Measurements from ENCODE around the gene SYT9. TPM values are rescaled to one million over a fixed set of nuclear protein-coding genes. Genes with fewer than 3 reads are reported as not detected.

Gene SYT9
- total and polyA plus RNA-seq, 4 donors, result 0.05 to 5.4 (median 2.6) TPM

DNA sequence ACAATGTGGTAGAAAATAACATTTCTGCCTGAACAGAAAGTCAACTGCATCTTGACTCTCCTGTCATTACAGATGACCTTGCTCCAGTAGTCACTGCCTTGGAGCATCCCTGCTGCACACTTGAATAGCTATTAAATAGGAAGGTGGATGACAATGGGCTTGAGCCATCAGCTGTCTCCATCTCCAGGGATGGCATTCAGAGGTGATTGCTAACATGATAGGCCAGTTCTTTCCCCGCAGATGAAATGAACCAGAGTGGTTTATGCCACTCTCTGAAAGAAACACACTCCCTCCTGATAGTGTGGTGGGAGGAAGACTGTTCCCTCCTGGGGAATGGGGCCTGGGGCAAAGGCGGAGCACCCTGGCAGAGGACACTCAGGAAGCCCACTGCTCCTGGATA lies 176.5 kb downstream of the SYT9 start:
- Histone ChIP-seq H3K4me3 (ENCODE audit: low read depth in 1 of 3, low read length in 3 of 3) (no peak overlapping the region), H3K27ac (ENCODE audit: low read depth in 1 of 2, low read length in 2 of 2) (no peak overlapping the region), H3K9ac (ENCODE audit: low read depth in 1 of 2, low read length in 2 of 2) (no peak overlapping the region), H3K36me3 (ENCODE audit: control insufficient read depth in 4 of 4, insufficient read depth in 3 of 4, low read depth in 1 of 4, low read length in 3 of 4) (peaks cover 0 to 3% (median 0%) of the 10 kb centered on the region in 4 donors), H3K9me3 (ENCODE audit: control insufficient read depth in 4 of 4, low read length in 3 of 4) (no peaks in the 10 kb centered on the region), H3K4me1 (ENCODE audit: control insufficient read depth in 4 of 4, insufficient read depth in 4 of 4, low read length in 3 of 4) (no peaks in the 10 kb centered on the region), H3K27me3 (ENCODE audit: control insufficient read depth in 4 of 4, insufficient read depth in 4 of 4, low read length in 3 of 4) (no peaks in the 10 kb centered on the region)
- WGBS, result 95% methylated on average over 2 of the region's 2 CpGs
- TF ChIP-seq HNF4A (conservative IDR thresholded peaks at IDR 0.05) (no peak), YY1 (IDR thresholded peaks at IDR 0.05) (no peak), GABPA (IDR thresholded peaks at IDR 0.05 in 1 of 2, conservative IDR thresholded peaks at IDR 0.05 in 1 of 2) (no peak), FOXA1 (IDR thresholded peaks at IDR 0.05) (no peak), SP1 (IDR thresholded peaks at IDR 0.05) (no peak)
- no peak for DNase-seq (ENCODE audit: low spot score)

DNA sequence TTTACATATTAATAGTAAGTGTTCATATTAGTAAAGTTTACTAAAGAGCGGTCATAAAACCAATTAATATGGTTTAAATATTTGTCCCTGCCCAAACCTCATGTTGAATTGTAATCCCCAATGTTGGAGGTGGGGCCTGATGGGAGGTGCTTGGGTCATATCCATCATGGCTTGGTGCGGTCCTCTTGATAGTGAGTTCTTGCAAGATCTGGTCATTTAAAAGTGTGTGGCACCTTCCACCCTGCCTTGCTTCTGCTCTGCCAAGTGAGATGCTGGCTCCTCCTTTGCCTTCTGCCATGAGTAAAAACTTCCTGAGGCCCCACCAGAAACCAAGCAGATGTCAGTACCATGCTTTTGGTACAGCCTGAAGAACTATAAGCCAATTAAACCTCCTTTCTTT lies 178.8 kb downstream of the SYT9 start:
- Histone ChIP-seq H3K27ac (ENCODE audit: low read depth in 1 of 2, low read length in 2 of 2) (no peak overlapping the region), H3K4me3 (ENCODE audit: low read depth in 1 of 3, low read length in 3 of 3) (no peak overlapping the region), H3K9me3 (ENCODE audit: control insufficient read depth in 4 of 4, low read length in 3 of 4) (no peaks in the 10 kb centered on the region), H3K9ac (ENCODE audit: low read depth in 1 of 2, low read length in 2 of 2) (no peak overlapping the region), H3K4me1 (ENCODE audit: control insufficient read depth in 4 of 4, insufficient read depth in 4 of 4, low read length in 3 of 4) (no peaks in the 10 kb centered on the region), H3K36me3 (ENCODE audit: control insufficient read depth in 4 of 4, insufficient read depth in 3 of 4, low read depth in 1 of 4, low read length in 3 of 4) (peaks cover 0 to 3% (median 0%) of the 10 kb centered on the region in 4 donors), H3K27me3 (ENCODE audit: control insufficient read depth in 4 of 4, insufficient read depth in 4 of 4, low read length in 3 of 4) (no peaks in the 10 kb centered on the region)
- 96% methylated on average over 2 of the region's 2 CpGs for WGBS
- TF ChIP-seq EGR1 (IDR thresholded peaks at IDR 0.05; ENCODE audit: low read depth in 2 of 2) (no peak), RAD21 (IDR thresholded peaks at IDR 0.05) (no peak), RXRA (IDR thresholded peaks at IDR 0.05) (no peak), JUND (IDR thresholded peaks at IDR 0.05) (no peak), HNF4G (IDR thresholded peaks at IDR 0.05) (no peak), HNF4A (conservative IDR thresholded peaks at IDR 0.05) (no peak), SP1 (IDR thresholded peaks at IDR 0.05) (no peak), YY1 (IDR thresholded peaks at IDR 0.05) (no peak), NR2F2 (IDR thresholded peaks at IDR 0.05) (no peak), GABPA (IDR thresholded peaks at IDR 0.05 in 1 of 2, conservative IDR thresholded peaks at IDR 0.05 in 1 of 2) (no peak), FOXA1 (IDR thresholded peaks at IDR 0.05) (no peak), FOXA2 (IDR thresholded peaks at IDR 0.05) (no peak), TAF1 (conservative IDR thresholded peaks at IDR 0.05) (no peak)
- TF ChIP-seq, protein P1, sequence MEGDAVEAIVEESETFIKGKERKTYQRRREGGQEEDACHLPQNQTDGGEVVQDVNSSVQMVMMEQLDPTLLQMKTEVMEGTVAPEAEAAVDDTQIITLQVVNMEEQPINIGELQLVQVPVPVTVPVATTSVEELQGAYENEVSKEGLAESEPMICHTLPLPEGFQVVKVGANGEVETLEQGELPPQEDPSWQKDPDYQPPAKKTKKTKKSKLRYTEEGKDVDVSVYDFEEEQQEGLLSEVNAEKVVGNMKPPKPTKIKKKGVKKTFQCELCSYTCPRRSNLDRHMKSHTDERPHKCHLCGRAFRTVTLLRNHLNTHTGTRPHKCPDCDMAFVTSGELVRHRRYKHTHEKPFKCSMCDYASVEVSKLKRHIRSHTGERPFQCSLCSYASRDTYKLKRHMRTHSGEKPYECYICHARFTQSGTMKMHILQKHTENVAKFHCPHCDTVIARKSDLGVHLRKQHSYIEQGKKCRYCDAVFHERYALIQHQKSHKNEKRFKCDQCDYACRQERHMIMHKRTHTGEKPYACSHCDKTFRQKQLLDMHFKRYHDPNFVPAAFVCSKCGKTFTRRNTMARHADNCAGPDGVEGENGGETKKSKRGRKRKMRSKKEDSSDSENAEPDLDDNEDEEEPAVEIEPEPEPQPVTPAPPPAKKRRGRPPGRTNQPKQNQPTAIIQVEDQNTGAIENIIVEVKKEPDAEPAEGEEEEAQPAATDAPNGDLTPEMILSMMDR (IDR thresholded peaks at IDR 0.05; ENCODE audit: low read depth, low read length, missing input control), result no peak
- TF ChIP-seq, protein P2, sequence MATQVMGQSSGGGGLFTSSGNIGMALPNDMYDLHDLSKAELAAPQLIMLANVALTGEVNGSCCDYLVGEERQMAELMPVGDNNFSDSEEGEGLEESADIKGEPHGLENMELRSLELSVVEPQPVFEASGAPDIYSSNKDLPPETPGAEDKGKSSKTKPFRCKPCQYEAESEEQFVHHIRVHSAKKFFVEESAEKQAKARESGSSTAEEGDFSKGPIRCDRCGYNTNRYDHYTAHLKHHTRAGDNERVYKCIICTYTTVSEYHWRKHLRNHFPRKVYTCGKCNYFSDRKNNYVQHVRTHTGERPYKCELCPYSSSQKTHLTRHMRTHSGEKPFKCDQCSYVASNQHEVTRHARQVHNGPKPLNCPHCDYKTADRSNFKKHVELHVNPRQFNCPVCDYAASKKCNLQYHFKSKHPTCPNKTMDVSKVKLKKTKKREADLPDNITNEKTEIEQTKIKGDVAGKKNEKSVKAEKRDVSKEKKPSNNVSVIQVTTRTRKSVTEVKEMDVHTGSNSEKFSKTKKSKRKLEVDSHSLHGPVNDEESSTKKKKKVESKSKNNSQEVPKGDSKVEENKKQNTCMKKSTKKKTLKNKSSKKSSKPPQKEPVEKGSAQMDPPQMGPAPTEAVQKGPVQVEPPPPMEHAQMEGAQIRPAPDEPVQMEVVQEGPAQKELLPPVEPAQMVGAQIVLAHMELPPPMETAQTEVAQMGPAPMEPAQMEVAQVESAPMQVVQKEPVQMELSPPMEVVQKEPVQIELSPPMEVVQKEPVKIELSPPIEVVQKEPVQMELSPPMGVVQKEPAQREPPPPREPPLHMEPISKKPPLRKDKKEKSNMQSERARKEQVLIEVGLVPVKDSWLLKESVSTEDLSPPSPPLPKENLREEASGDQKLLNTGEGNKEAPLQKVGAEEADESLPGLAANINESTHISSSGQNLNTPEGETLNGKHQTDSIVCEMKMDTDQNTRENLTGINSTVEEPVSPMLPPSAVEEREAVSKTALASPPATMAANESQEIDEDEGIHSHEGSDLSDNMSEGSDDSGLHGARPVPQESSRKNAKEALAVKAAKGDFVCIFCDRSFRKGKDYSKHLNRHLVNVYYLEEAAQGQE (IDR thresholded peaks at IDR 0.05), result no peak
- TF ChIP-seq, protein P3, sequence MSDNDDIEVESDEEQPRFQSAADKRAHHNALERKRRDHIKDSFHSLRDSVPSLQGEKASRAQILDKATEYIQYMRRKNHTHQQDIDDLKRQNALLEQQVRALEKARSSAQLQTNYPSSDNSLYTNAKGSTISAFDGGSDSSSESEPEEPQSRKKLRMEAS (IDR thresholded peaks at IDR 0.05), result no peak
- TF ChIP-seq, protein P4, sequence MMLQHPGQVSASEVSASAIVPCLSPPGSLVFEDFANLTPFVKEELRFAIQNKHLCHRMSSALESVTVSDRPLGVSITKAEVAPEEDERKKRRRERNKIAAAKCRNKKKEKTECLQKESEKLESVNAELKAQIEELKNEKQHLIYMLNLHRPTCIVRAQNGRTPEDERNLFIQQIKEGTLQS (IDR thresholded peaks at IDR 0.05), result no peak
- TF ChIP-seq, protein P5, sequence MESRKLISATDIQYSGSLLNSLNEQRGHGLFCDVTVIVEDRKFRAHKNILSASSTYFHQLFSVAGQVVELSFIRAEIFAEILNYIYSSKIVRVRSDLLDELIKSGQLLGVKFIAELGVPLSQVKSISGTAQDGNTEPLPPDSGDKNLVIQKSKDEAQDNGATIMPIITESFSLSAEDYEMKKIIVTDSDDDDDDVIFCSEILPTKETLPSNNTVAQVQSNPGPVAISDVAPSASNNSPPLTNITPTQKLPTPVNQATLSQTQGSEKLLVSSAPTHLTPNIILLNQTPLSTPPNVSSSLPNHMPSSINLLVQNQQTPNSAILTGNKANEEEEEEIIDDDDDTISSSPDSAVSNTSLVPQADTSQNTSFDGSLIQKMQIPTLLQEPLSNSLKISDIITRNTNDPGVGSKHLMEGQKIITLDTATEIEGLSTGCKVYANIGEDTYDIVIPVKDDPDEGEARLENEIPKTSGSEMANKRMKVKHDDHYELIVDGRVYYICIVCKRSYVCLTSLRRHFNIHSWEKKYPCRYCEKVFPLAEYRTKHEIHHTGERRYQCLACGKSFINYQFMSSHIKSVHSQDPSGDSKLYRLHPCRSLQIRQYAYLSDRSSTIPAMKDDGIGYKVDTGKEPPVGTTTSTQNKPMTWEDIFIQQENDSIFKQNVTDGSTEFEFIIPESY (IDR thresholded peaks at IDR 0.05), result no peak
- no peak for DNase-seq (ENCODE audit: low spot score)

Measured in liver (tissue), 9 donors.